NB4 (cell line): Measurements from ENCODE around the gene MED15.

Source experiments
- DNase-seq: peaks from one replicate; pipeline ENCODE4 v3.0.0; 2010; ENCODE audit warnings: low read depth
- H3K4me3 ChIP-seq: one replicate; pipeline ENCODE4 v1.5.1; 2011; ENCODE audit warnings: mild to moderate bottlenecking, low read depth, low read length, moderate library complexity
- CTCF ChIP-seq: IDR thresholded peaks from one replicate; pipeline ENCODE4 v1.5.1; 2012; ENCODE audit warnings: low read depth, low read length
- MYC ChIP-seq: IDR thresholded peaks from 2 replicates; pipeline ENCODE4 v1.6.1; 2011; ENCODE audit warnings: low read depth, low read length
- POLR2A ChIP-seq: IDR thresholded peaks from 2 replicates; pipeline ENCODE4 v1.6.1; 2011; ENCODE audit warnings: mild to moderate bottlenecking; ENCODE audit not compliant: insufficient read length; ENCODE audit errors: extremely low read depth
- TF ChIP-seq, protein P1 (sequence below): IDR thresholded peaks from 2 replicates; pipeline ENCODE4 v1.6.1; 2011; ENCODE audit warnings: low read depth, low read length

The MED15 gene

DNA sequence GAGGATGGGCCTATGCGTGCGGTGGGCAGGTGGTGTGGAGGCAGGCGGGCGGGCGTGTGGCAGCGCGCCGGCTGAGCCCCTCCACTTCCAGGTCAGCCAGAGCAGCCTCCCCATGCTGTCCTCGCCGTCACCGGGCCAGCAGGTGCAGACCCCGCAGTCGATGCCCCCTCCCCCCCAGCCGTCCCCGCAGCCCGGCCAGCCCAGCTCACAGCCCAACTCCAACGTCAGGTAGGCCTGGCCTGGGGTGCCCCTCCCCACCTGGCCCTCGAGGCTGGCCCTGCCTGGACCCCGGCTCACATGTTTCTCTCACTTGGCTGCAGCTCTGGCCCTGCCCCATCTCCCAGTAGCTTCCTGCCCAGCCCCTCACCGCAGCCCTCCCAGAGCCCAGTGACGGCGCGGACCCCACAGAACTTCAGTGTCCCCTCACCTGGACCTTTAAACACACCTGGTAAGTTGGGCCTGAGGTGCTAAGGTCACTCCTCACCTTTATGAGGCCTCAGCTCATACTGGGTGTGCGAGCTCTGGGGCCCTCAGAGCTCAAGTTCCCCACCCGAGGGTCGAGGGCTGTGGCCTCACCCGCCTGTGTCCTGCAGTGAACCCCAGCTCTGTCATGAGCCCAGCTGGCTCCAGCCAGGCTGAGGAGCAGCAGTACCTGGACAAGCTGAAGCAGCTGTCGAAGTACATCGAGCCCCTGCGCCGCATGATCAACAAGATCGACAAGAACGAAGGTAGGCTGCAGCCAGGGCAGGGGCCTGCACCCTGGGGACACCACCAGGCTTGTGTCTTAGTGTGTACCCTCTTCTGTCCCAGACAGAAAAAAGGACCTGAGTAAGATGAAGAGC lies 75.3 kb downstream of the MED15 start:
- no peak overlapping the region for H3K4me3 ChIP-seq
- TF ChIP-seq CTCF (no peak), POLR2A (no peak), MYC (no peak)
- TF ChIP-seq, protein P1, sequence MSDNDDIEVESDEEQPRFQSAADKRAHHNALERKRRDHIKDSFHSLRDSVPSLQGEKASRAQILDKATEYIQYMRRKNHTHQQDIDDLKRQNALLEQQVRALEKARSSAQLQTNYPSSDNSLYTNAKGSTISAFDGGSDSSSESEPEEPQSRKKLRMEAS: no peak
- no peak for DNase-seq

DNA sequence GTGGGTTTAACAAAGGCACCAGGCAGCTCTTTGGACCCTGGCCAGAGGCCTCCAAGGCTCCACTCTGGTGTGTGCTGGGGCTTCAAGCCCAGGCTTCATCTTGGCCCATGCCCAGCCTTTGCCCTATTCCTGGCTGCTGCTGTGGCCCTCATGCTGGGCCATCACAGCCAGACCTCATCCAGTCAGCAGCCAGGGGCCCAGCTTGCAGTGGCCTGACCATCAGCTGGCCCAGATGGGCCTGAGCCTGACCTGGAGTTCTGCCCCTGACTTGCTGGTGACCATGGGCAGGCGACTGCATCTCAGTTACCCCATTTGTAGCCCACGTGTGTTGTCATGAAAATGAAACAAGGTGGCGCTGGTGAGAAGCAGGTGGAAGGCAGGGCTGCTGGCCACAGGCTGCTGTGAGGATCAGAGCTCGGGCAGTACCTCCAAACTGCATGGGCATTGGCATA lies 76.1 kb downstream of the MED15 start:
- no peak for TF ChIP-seq MYC
- no peak for TF ChIP-seq POLR2A
- no peak for TF ChIP-seq CTCF
- TF ChIP-seq, protein P1: no peak
- peak; percentile 33 for DNase-seq

DNA sequence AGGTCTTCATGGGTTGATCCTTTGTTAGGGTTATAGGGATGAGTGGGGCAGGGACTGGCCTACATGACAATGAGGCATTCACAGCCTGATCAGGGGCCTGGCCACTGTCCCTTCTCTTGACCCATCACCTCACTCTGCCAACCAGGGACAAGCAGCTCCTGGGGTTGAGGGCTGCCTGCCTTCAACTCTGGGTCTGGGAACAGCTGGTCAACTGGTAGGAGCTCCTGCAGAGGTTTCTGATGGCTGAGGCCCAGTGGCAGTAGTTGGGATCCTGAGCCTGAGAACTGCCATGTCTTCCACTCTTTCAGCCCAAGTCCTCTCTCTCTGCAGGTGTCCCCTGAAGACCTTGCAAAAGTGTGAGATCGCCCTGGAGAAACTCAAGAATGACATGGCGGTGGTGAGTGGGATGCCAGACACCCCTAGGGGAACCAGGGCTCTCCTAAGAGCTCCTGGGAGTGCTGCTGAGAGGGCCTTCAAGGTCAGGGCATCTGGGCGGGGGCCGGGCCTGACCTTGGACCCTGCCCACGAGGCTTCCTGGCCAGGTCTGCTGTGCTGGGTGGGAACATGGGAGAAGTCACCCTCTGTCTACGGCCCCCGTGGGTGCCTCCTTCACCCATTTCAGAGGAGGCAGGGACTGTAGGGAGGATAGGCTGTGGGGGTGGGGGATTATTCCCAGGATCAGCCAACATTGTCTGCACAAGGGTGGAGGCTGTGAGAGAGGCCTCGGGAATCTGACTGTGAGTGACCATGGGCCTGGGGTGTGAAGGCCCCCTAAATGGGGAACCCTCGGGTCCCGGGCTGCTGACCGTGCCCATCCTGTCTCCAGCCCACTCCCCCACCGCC lies 76.8 kb downstream of the MED15 start:
- TF ChIP-seq, protein P1: no peak
- TF ChIP-seq POLR2A: no peak
- no peak for TF ChIP-seq CTCF
- TF ChIP-seq MYC: no peak
- no peak for DNase-seq
- H3K4me3 ChIP-seq: no peak overlapping the region

More for the DNA sequence above, 76.1 kb downstream of the MED15 start:
- no peak overlapping the region for H3K4me3 ChIP-seq

GRCh38 chr22:20584872-20585638 lies 77.6 kb downstream of the MED15 start:
- TF ChIP-seq POLR2A (no peak), MYC (no peak), CTCF (no peak)
- TF ChIP-seq, protein P1: no peak
- DNase-seq: no peak
- H3K4me3 ChIP-seq: no peak overlapping the region

GRCh38 chr22:20585639-20586402 lies 78.4 kb downstream of the MED15 start:
- no peak for DNase-seq
- TF ChIP-seq, protein P1: no peak
- TF ChIP-seq POLR2A (no peak), CTCF (no peak)
- no peak overlapping the region for H3K4me3 ChIP-seq
